GM20000 (cell line): ENCODE results near the gene LGALS4.
"Not testable (repeated sequence)": the region's sequence is repeated elsewhere in the genome, so short reads cannot be mapped to it uniquely, and the experiment has no call there.

ENCODE experiments used
- DNase-seq: peaks from one replicate; pipeline ENCODE4 v3.0.0; 2012; ENCODE audit warnings: low spot score
- TF ChIP-seq, protein P1 (sequence below): IDR thresholded peaks from 2 replicates; pipeline ENCODE4 v1.5.1; 2012; ENCODE audit warnings: mild to moderate bottlenecking, control low read depth; ENCODE audit errors: extremely low read depth, missing control alignments

The LGALS4 gene

DNA sequence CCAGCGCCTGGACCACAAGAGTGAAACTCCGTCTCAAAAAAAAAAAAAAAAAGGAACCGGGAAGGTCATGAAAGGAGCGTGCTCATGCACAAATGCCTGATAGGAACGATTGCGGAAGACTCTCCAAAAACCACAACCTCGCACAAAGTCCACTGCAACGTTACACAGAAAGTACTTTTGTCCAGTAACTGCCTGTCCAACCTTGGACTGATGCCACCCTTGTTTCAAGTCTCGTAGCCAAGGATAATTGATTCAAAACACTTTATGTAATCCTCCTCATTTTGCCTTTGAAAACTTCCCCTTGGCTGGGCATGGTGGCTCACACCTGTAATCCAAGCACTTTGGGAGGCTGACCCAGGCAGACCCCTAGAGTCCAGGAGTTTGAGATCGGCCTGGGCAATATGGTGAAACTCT lies 53.1 kb downstream of the LGALS4 start:
- TF ChIP-seq, protein P1, sequence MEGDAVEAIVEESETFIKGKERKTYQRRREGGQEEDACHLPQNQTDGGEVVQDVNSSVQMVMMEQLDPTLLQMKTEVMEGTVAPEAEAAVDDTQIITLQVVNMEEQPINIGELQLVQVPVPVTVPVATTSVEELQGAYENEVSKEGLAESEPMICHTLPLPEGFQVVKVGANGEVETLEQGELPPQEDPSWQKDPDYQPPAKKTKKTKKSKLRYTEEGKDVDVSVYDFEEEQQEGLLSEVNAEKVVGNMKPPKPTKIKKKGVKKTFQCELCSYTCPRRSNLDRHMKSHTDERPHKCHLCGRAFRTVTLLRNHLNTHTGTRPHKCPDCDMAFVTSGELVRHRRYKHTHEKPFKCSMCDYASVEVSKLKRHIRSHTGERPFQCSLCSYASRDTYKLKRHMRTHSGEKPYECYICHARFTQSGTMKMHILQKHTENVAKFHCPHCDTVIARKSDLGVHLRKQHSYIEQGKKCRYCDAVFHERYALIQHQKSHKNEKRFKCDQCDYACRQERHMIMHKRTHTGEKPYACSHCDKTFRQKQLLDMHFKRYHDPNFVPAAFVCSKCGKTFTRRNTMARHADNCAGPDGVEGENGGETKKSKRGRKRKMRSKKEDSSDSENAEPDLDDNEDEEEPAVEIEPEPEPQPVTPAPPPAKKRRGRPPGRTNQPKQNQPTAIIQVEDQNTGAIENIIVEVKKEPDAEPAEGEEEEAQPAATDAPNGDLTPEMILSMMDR: no peak
- DNase-seq: no peak

DNA sequence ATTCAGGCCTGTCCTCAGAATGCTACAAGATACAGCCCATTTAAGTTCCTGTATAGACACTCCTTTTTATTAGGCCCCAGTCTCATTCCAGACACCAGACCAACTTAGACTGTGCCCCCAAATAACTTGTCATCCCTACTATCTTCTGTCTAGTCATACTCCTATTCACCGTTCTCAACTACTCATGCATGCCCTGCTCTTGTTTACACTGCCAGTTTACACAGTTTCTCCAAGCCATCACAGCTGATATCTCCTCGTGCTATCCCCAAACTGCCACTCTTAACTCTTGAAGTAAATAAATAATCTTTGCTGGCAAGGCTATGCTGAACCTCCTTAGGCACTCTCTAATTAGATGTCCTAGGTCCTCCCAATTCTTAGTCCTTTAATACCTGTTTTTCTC lies 58.5 kb downstream of the LGALS4 start:
- DNase-seq: not testable (repeated sequence)

DNA sequence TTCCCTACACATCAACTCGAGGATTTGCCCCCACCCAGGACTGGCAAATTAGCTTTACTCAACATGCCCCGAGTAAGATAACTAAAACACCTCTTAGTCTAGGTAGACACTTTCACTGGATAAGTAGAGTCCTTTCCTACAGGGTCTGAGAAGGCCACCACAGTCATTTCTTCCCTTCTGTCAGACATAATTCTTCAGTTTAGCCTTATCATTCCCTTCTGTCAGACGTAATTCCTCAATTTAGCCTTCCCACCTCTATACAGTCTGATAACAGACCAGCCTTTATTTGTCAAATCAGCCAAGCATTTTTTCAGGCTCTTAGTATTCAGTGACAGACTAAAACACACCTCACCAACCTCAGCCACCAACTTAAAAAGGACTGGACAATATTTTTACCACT lies 59.0 kb downstream of the LGALS4 start:
- not testable (repeated sequence) for DNase-seq
